ENCODE data around the gene UNC5A.

UNC5A gene

DNA sequence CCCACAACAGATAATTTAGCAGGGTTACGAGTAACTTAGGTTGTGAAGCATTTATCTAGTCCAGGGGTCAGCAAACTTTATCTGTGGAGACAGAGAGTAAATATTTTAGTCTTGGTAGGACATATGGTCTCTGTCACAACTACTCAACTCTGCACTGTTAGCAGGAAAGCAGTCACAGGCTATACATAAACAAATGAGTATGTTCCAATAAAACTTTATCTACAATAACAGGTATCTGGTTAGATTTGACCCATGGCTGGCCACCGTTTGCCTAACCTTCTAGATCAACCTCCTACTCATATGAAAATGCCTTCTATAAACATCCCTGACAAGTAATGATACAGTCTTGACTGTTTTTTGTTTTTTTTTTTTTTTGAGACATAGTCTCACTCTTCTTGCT lies 101.8 kb downstream of the UNC5A start:
- in situ Hi-C loops (cut with HindIII; ENCODE audit: low sequenced_read_pairs), result no loop called here
- H3K4me3 ChIP-seq (ENCODE audit: low read depth, low read length), result no peak overlapping the region
- DNase-seq (ENCODE audit: low read depth), result no peak
- TF ChIP-seq, protein P1, sequence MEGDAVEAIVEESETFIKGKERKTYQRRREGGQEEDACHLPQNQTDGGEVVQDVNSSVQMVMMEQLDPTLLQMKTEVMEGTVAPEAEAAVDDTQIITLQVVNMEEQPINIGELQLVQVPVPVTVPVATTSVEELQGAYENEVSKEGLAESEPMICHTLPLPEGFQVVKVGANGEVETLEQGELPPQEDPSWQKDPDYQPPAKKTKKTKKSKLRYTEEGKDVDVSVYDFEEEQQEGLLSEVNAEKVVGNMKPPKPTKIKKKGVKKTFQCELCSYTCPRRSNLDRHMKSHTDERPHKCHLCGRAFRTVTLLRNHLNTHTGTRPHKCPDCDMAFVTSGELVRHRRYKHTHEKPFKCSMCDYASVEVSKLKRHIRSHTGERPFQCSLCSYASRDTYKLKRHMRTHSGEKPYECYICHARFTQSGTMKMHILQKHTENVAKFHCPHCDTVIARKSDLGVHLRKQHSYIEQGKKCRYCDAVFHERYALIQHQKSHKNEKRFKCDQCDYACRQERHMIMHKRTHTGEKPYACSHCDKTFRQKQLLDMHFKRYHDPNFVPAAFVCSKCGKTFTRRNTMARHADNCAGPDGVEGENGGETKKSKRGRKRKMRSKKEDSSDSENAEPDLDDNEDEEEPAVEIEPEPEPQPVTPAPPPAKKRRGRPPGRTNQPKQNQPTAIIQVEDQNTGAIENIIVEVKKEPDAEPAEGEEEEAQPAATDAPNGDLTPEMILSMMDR (IDR thresholded peaks at IDR 0.05; ENCODE audit: low read depth, low read length, missing control alignments), result no peak

GRCh38 chr5:176915906-176916305 lies 105.5 kb downstream of the UNC5A start:
- DNase-seq (ENCODE audit: low read depth), result no peak
- in situ Hi-C loops (cut with HindIII; ENCODE audit: low sequenced_read_pairs), result no loop called here
- TF ChIP-seq, protein P1 (IDR thresholded peaks at IDR 0.05; ENCODE audit: low read depth, low read length, missing control alignments), result no peak
- no peak overlapping the region for H3K4me3 ChIP-seq (ENCODE audit: low read depth, low read length)

GRCh38 chr5:176916337-176916736 lies 106.0 kb downstream of the UNC5A start:
- no peak for DNase-seq (ENCODE audit: low read depth)
- no peak overlapping the region for H3K4me3 ChIP-seq (ENCODE audit: low read depth, low read length)
- TF ChIP-seq, protein P1 (IDR thresholded peaks at IDR 0.05; ENCODE audit: low read depth, low read length, missing control alignments), result no peak
- in situ Hi-C loops (cut with HindIII; ENCODE audit: low sequenced_read_pairs), result no loop called here

- H3K4me3 ChIP-seq (ENCODE audit: low read depth, low read length), result no peak overlapping the region
- DNase-seq (ENCODE audit: low read depth), result no peak
- TF ChIP-seq, protein P1 (IDR thresholded peaks at IDR 0.05; ENCODE audit: low read depth, low read length, missing control alignments), result no peak
- in situ Hi-C loops (cut with HindIII; ENCODE audit: low sequenced_read_pairs), result no loop called here
These were observed 108.3 kb downstream of the UNC5A start for GRCh38 chr5:176918613-176919012.

DNA sequence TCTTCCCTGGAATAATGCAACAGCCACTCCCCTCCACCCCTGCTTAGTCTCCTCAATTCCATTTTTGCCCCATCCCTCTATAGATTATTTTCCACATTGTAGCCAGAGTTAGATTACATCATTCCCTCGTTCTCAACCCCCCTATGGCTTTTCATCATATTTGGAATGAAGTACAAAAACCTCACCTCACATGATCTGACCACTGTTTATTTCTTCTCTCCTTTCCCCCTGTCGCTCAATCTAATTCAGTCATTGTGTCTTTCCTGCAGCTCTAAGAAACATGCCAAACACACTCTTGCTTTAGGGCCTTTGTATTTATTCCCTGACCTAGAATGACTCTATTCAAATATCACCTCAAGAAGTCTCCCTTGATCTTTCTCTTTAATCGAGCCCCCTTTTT lies 111.4 kb downstream of the UNC5A start:
- DNase-seq (ENCODE audit: low read depth), result peak; percentile 26
- no peak overlapping the region for H3K4me3 ChIP-seq (ENCODE audit: low read depth, low read length)
- TF ChIP-seq, protein P1 (IDR thresholded peaks at IDR 0.05; ENCODE audit: low read depth, low read length, missing control alignments), result no peak
- in situ Hi-C loops (cut with HindIII; ENCODE audit: low sequenced_read_pairs), result no loop called here

DNA sequence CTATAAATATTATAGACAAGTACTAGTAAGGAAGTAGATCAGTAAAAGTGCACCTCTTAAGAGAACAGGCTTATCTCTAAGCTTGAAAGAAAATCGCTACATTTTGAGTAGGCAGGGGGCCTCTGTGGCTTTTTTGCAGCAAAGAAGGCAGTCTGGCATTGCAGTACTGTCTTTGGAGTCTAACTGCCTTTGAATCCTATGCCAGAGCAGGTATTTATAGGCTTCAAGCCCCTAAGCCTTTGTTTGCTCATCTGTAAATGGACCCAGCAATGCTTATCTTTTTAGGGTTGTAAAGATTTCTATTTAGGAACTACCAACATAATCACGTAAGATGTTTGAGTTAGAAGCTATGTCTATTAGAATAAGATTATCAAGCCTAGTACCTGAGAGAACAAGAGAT lies 112.5 kb downstream of the UNC5A start:
- TF ChIP-seq, protein P1 (IDR thresholded peaks at IDR 0.05; ENCODE audit: low read depth, low read length, missing control alignments), result no peak
- in situ Hi-C loops (cut with HindIII; ENCODE audit: low sequenced_read_pairs), result no loop called here
- DNase-seq (ENCODE audit: low read depth), result no peak
- no peak overlapping the region for H3K4me3 ChIP-seq (ENCODE audit: low read depth, low read length)

GRCh38 chr5:176927562-176927961 lies 117.2 kb downstream of the UNC5A start:
- in situ Hi-C loops (cut with HindIII; ENCODE audit: low sequenced_read_pairs), result no loop called here
- TF ChIP-seq, protein P1 (IDR thresholded peaks at IDR 0.05; ENCODE audit: low read depth, low read length, missing control alignments), result no peak

More at GRCh38 chr5:176927562-176927961, 117.2 kb downstream of the UNC5A start:
- no peak overlapping the region for H3K4me3 ChIP-seq (ENCODE audit: low read depth, low read length)
- no peak for DNase-seq (ENCODE audit: low read depth)

Data from astrocyte of the cerebellum (primary cell).